Adrenal gland (tissue), 12 donors: ENCODE results near the gene GLRB. TPM values are rescaled to one million over a fixed set of nuclear protein-coding genes. Genes with fewer than 3 reads are reported as not detected.

Experiments used
- DNase-seq, 7 donors: peaks; one replicate each; pipeline ENCODE4 v3.0.0-alpha.2; 2019 to 2020
- H3K27ac ChIP-seq, 5 donors: fragments of 200-600 bp; sonication (generic) in 4 of 5; 1 replicate in 3 of 5; 2 replicates in 2 of 5; pipeline versions ENCODE4 v1.5.1 to v1.8.0; 2016 to 2020; ENCODE audit warnings: mild to moderate bottlenecking in 1 of 5
- H3K27me3 ChIP-seq: fragments of 200-600 bp; 2 replicates; pipeline ENCODE4 v1.8.0; 2021
- H3K36me3 ChIP-seq, 2 donors: fragments of 200-600 bp; replicated peaks in 1 of 2; 1 replicate in 1 of 2; 2 replicates in 1 of 2; pipeline versions ENCODE4 v1.5.1 to v1.8.0; 2018 to 2022
- H3K4me1 ChIP-seq, 2 donors: fragments of 200-600 bp; replicated peaks in 1 of 2; 1 replicate in 1 of 2; 2 replicates in 1 of 2; pipeline versions ENCODE4 v1.5.1 to v1.8.0; 2018 to 2021
- H3K4me3 ChIP-seq, 4 donors: fragments of 200-600 bp; sonication (generic) in 3 of 4; one replicate each; pipeline ENCODE4 v1.5.1; 2016 to 2018
- H3K9me3 ChIP-seq, 3 donors: fragments of 200-600 bp; sonication (generic) in 1 of 3; replicated peaks in 1 of 3; 1 replicate in 2 of 3; 2 replicates in 1 of 3; pipeline versions ENCODE4 v1.5.1 to v1.8.0; 2016 to 2021
- CTCF ChIP-seq, 6 experiments: fragments of 450-650 bp in 4 of 6; fragments of 200-600 bp in 2 of 6; sonication (generic) in 1 of 6; IDR thresholded peaks; 1 replicate in 5 of 6; 2 replicates in 1 of 6; pipeline versions ENCODE4 v1.5.1 to v1.8.0; 2016 to 2021; ENCODE audit warnings: antibody characterized with exemption in 6 of 6, mild to moderate bottlenecking in 2 of 6, moderate library complexity in 1 of 6
- POLR2A ChIP-seq, 2 donors: fragments of 450-650 bp; IDR thresholded peaks; one replicate each; pipeline ENCODE4 v1.6.1; 2017; ENCODE audit warnings: antibody characterized with exemption in 2 of 2, mild to moderate bottlenecking in 2 of 2, moderate library complexity in 1 of 2
- WGBS, 4 donors: extraction: QIAGEN DNeasy Blood & Tissue Kit in 2 of 4; methylation state at CpG; one replicate each; pipeline versions ENCODE4 v1.1.5 to v1.1.7; 2013 to 2017; 5-methylcytosine and 5-hydroxymethylcytosine counted together
- intact Hi-C, 2 donors: fragments of 100-400 bp; cut with DNase I; formaldehyde crosslinking; loops; one replicate each; pipeline versions ENCODE4 v1.14.1 to v1.15.0; 2022 to 2023
- polyA plus RNA-seq, 3 donors: library from polyadenylated mRNA; stranded (reverse); fragments of 200-250 nt in 2 of 3; fragments of 350-450 nt in 1 of 3; fragmentation: Illumina TruSeq in 1 of 3; extraction: RNeasy Lipid Tissue Mini Kit (QIAGEN cat#74804) in 1 of 3; gene quantifications; one replicate each; pipeline ENCODE4 v1.2.3, GENCODE V29; 2013 to 2014
- total RNA-seq, 9 donors: library from RNA; depleted of rRNA in 4 of 9; stranded (reverse); fragments of >200 nt in 4 of 9; fragments of 120-200 nt in 1 of 9; fragmentation: NEBNext Ultra II Directional in 1 of 9; extraction: Animal tissue kit (Norgen Biotek cat#: 25700) in 1 of 9; gene quantifications; one replicate each; pipeline versions ENCODE4 v1.1.0 to v1.2.4, GENCODE V29; 2013 to 2023
- donor health status: healthy with polysubstance abuse.
- donor health status: Bipolar disorder and iron deficiency.
- donor health status: DM: yes; HTN: yes; CAD: no.
- donor health status: DM: no; HTN: no; CAD: no.
- donor health status: DM: no; HTN: no; CAD: no.
- donor health status: DM: yes; HTN: yes; CAD: no.

GLRB gene
- total and polyA plus RNA-seq, 12 donors = 1.7 to 12.7 (median 5.9) TPM

- DNase-seq = no peak
- Histone ChIP-seq H3K27ac (no peak overlapping the region), H3K27me3 (no peaks in the 10 kb centered on the region), H3K4me1 (no peaks in the 10 kb centered on the region), H3K4me3 (no peak overlapping the region), H3K9me3 (no peaks in the 10 kb centered on the region), H3K36me3 (no peaks in the 10 kb centered on the region)
- 77 to 88% (median 78%) methylated on average over 1 of the region's 1 CpG for WGBS, 4 donors
- no peak for TF ChIP-seq POLR2A (IDR thresholded peaks at IDR 0.05)
- intact Hi-C loops = no loop called here
Measured at GRCh38 chr4:157196046-157196445, 120.1 kb downstream of the GLRB start.

- intact Hi-C loops = no loop called here
- no peak overlapping the region for H3K27ac ChIP-seq
- H3K4me3 ChIP-seq = no peak overlapping the region
- no peaks in the 10 kb centered on the region for H3K9me3 ChIP-seq
- WGBS, 4 donors = 74 to 76% (median 75%) methylated on average over 15 to 17 of the region's 17 CpGs
- no peaks in the 10 kb centered on the region for H3K36me3 ChIP-seq
- DNase-seq = peak in 4 of 7 donors; percentile 14 to 50 (median 36)
- no peaks in the 10 kb centered on the region for H3K27me3 ChIP-seq
- TF ChIP-seq CTCF (IDR thresholded peaks at IDR 0.05) = peak in 5 of 6 experiments; percentile 5 to 51 (median 37)
- no peak for TF ChIP-seq POLR2A (IDR thresholded peaks at IDR 0.05)
- no peaks in the 10 kb centered on the region for H3K4me1 ChIP-seq
Measured at GRCh38 chr4:157204634-157205244, 128.8 kb downstream of the GLRB start.

GRCh38 chr4:157217708-157218107 is 141.8 kb downstream of the GLRB start:
- no peak overlapping the region for H3K4me3 ChIP-seq
- H3K27me3 ChIP-seq = peaks cover 25% of the 10 kb centered on the region
- no peak for DNase-seq
- peaks cover 0 to 9% of the 10 kb centered on the region in 2 donors for H3K4me1 ChIP-seq
- H3K9me3 ChIP-seq = no peaks in the 10 kb centered on the region
- WGBS, 4 donors = 19 to 24% (median 21%) methylated on average over 3 of the region's 3 CpGs
- TF ChIP-seq POLR2A (IDR thresholded peaks at IDR 0.05) = no peak
- peak; percentile 32 to 55 (median 41) for TF ChIP-seq CTCF (IDR thresholded peaks at IDR 0.05)
- no peaks in the 10 kb centered on the region for H3K36me3 ChIP-seq
- intact Hi-C loops = no loop called here
- H3K27ac ChIP-seq = no peak overlapping the region

GRCh38 chr4:157219711-157220370 is 143.9 kb downstream of the GLRB start:
- peaks cover 34% of the 10 kb centered on the region for H3K27me3 ChIP-seq
- WGBS, 4 donors = 12 to 16% (median 15%) methylated on average over 13 to 16 of the region's 16 CpGs
- H3K36me3 ChIP-seq = no peaks in the 10 kb centered on the region
- H3K27ac ChIP-seq = no peak overlapping the region
- H3K4me1 ChIP-seq = peaks cover 0 to 9% of the 10 kb centered on the region in 2 donors
- no peak for DNase-seq
- intact Hi-C loops = no loop called here
- TF ChIP-seq POLR2A (IDR thresholded peaks at IDR 0.05) (no peak), CTCF (IDR thresholded peaks at IDR 0.05) (no peak)
- no peak overlapping the region for H3K4me3 ChIP-seq
- H3K9me3 ChIP-seq = no peaks in the 10 kb centered on the region
